GM23338 (cell line): ENCODE results near the gene GPSM1. TPM values are rescaled to one million over a fixed set of nuclear protein-coding genes. Genes with fewer than 3 reads are reported as not detected.

Experiments used
- ATAC-seq: fragments of 200-7000 bp; cut with Tn5 transposase; 3 replicates; pipeline ENCODE4 v1.9.1; 2020
- DNase-seq: peaks from one replicate; pipeline ENCODE4 v3.0.0-alpha.2; 2015; ENCODE audit warnings: low spot score
- H2AFZ ChIP-seq: fragments of 200-600 bp; sonication (generic); 2 replicates; pipeline ENCODE4 v1.8.0; 2016; ENCODE audit warnings: antibody characterized with exemption, mild to moderate bottlenecking, moderate library complexity
- H3F3A ChIP-seq: fragments of 200-600 bp; sonication (generic); replicated peaks from 2 replicates; pipeline ENCODE4 v1.8.0; 2017; ENCODE audit warnings: antibody characterized with exemption, mixed run types, low read depth
- H3K27ac ChIP-seq: fragments of 200-600 bp; sonication (generic); 2 replicates; pipeline ENCODE4 v1.6.1; 2016; ENCODE audit warnings: low read depth
- H3K27me3 ChIP-seq: fragments of 200-600 bp; sonication (generic); 2 replicates; pipeline ENCODE4 v1.8.0; 2016; ENCODE audit warnings: mild to moderate bottlenecking, mixed run types, moderate library complexity; ENCODE audit not compliant: insufficient read depth
- H3K36me3 ChIP-seq: fragments of 200-600 bp; sonication (generic); 2 replicates; pipeline ENCODE4 v1.8.0; 2016; ENCODE audit warnings: mild to moderate bottlenecking; ENCODE audit not compliant: insufficient read depth
- H3K4me1 ChIP-seq: fragments of 200-600 bp; sonication (generic); 2 replicates; pipeline ENCODE4 v1.8.0; 2016; ENCODE audit warnings: mild to moderate bottlenecking, moderate library complexity; ENCODE audit not compliant: insufficient read depth
- H3K4me2 ChIP-seq: fragments of 200-600 bp; sonication (generic); 2 replicates; pipeline ENCODE4 v1.7.1; 2017; ENCODE audit warnings: mixed run types
- H3K4me3 ChIP-seq: fragments of 200-600 bp; sonication (generic); 2 replicates; pipeline ENCODE4 v1.6.1; 2016; ENCODE audit warnings: mixed run types
- H3K79me2 ChIP-seq: fragments of 200-600 bp; sonication (generic); replicated peaks from 2 replicates; pipeline ENCODE4 v1.8.0; 2017; ENCODE audit warnings: mild to moderate bottlenecking; ENCODE audit not compliant: insufficient read depth
- H3K9me2 ChIP-seq: fragments of 200-600 bp; sonication (generic); 2 replicates; pipeline ENCODE4 v1.8.0; 2017; ENCODE audit not compliant: insufficient read depth
- H4K20me1 ChIP-seq: fragments of 200-600 bp; sonication (generic); replicated peaks from 2 replicates; pipeline ENCODE4 v1.8.0; 2017; ENCODE audit warnings: mild to moderate bottlenecking; ENCODE audit not compliant: insufficient read depth
- H3K27ac Mint-ChIP-seq: 2 replicates; pipeline ENCODE4 v1.8.0; 2020; ENCODE audit warnings: inconsistent platforms, mild to moderate bottlenecking, moderate library complexity, mixed read lengths
- H3K27me3 Mint-ChIP-seq: 3 replicates; pipeline ENCODE4 v1.8.0; 2022; ENCODE audit warnings: low read depth, mild to moderate bottlenecking, moderate library complexity, mixed read lengths, inconsistent platforms; ENCODE audit not compliant: insufficient read depth, poor library complexity
- H3K36me3 Mint-ChIP-seq: 3 replicates; pipeline ENCODE4 v1.8.0; 2021; ENCODE audit warnings: low read depth, mild to moderate bottlenecking, inconsistent platforms, moderate library complexity, mixed read lengths
- H3K4me1 Mint-ChIP-seq: 3 replicates; pipeline ENCODE4 v1.8.0; 2020; ENCODE audit warnings: mild to moderate bottlenecking, inconsistent platforms, mixed read lengths
- H3K4me3 Mint-ChIP-seq: 3 replicates; pipeline ENCODE4 v1.8.0; 2021; ENCODE audit warnings: moderate library complexity, mild to moderate bottlenecking, inconsistent platforms, mixed read lengths
- H3K9me3 Mint-ChIP-seq: 3 replicates; pipeline ENCODE4 v1.8.0; 2020; ENCODE audit warnings: moderate library complexity, mild to moderate bottlenecking, inconsistent platforms, mixed read lengths
- CREB1 ChIP-seq: fragments of 250-450 bp; sonication (Bioruptor Pico); IDR thresholded peaks from 2 replicates; pipeline ENCODE4 v1.5.0; 2020; ENCODE audit warnings: low read depth, mild to moderate bottlenecking, moderate library complexity
- CTCF ChIP-seq, 2 experiments: fragments of 200-600 bp in 1 of 2; sonication (generic) in 1 of 2; conservative IDR thresholded peaks; 2 replicates each; pipeline versions ENCODE4 v1.5.1 to v1.6.1; 2016 to 2017; ENCODE audit warnings: antibody characterized with exemption in 2 of 2, low read depth in 2 of 2, mild to moderate bottlenecking in 2 of 2, moderate library complexity in 1 of 2
- EZH2 ChIP-seq: fragments of 200-600 bp; sonication (generic); IDR thresholded peaks from one replicate; pipeline ENCODE4 v1.8.0; 2017; ENCODE audit warnings: antibody characterized with exemption, mild to moderate bottlenecking, low read depth; ENCODE audit not compliant: unreplicated experiment
- EZH2phosphoT487 ChIP-seq: fragments of 200-600 bp; sonication (generic); IDR thresholded peaks from one replicate; pipeline ENCODE4 v1.8.1; 2018; ENCODE audit warnings: antibody characterized with exemption; ENCODE audit not compliant: unreplicated experiment
- NANOG ChIP-seq: IDR thresholded peaks from 2 replicates; pipeline ENCODE4 v1.6.1; 2016; ENCODE audit warnings: antibody characterized with exemption, borderline replicate concordance
- POLR2AphosphoS5 ChIP-seq: IDR thresholded peaks from 2 replicates; pipeline ENCODE4 v1.6.1; 2016; ENCODE audit warnings: antibody characterized with exemption, low read depth
- REST ChIP-seq: IDR thresholded peaks from one replicate; pipeline ENCODE4 v1.6.1; 2018; ENCODE audit warnings: antibody characterized with exemption; ENCODE audit not compliant: unreplicated experiment
- STAT1 ChIP-seq: IDR thresholded peaks from one replicate; pipeline ENCODE4 v1.6.1; 2016; ENCODE audit warnings: antibody characterized with exemption; ENCODE audit not compliant: unreplicated experiment
- ZNF331 ChIP-seq: fragments of 250-450 bp; sonication (Bioruptor Pico); IDR thresholded peaks from 2 replicates; pipeline ENCODE4 v1.5.0; 2020; ENCODE audit warnings: low read depth, mild to moderate bottlenecking, moderate library complexity
- polyA plus RNA-seq: library from polyadenylated mRNA; unstranded; fragments of >200 nt; fragmentation: Nextera tagmentation; extraction: Ambion mirVana; gene quantifications from 2 replicates; pipeline ENCODE4 v1.2.1, GENCODE V29; 2016
- total RNA-seq: library from RNA; depleted of rRNA; stranded (reverse); fragments of >200 nt; shearing (Covaris generic); gene quantifications from 2 replicates; pipeline ENCODE4 v1.2.3, GENCODE V29; 2014

Gene GPSM1
- total and polyA plus RNA-seq, 2 experiments from 2014 or later, result 4.8 to 23.2 TPM

DNA sequence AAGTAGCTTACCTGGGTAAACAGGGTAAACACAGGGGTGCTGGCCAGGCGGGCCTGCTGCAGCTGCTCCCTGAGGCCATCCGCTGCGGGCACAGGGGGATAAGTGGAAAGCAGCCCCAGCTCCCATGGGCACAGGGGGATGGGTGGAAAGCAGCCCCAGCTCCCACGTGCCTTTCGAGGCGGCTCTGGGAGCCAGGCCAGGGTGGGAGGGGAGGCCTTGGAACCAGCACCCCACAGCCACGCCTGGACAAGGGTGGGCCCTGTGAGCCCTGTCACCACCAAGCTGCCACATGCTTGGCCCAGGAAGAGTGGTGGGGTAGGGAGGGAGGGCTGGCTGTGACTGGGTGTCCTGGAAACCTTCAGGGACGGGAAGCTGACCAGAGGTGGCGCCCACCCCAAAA is 54.0 kb downstream of the GPSM1 start (continued):
- no peak for TF ChIP-seq REST
- TF ChIP-seq CTCF (conservative IDR thresholded peaks at IDR 0.05; ENCODE audit: low read depth in 2 of 2), result no peak
- TF ChIP-seq EZH2, result no peak

- no peaks in the 10 kb centered on the region for H3K9me2 ChIP-seq
- H3K27ac ChIP-seq, result no peak overlapping the region
- no peaks in the 10 kb centered on the region for H3K9me3 Mint-ChIP-seq
- no peak overlapping the region for H3K4me3 Mint-ChIP-seq
- no peak overlapping the region for H2AFZ ChIP-seq
- no peaks in the 10 kb centered on the region for H3K79me2 ChIP-seq
- H3K4me1 Mint-ChIP-seq, result no peaks in the 10 kb centered on the region
- H3K27me3 Mint-ChIP-seq, result no peaks in the 10 kb centered on the region
- H3K27ac Mint-ChIP-seq, result no peak overlapping the region
- H3K36me3 ChIP-seq, result peaks cover 11% of the 10 kb centered on the region; the same call in 1 of the 2 replicates
- DNase-seq, result no peak
- no peaks in the 10 kb centered on the region for H3K27me3 ChIP-seq
- no peak overlapping the region for H3K4me2 ChIP-seq
- no peaks in the 10 kb centered on the region for H3K4me1 ChIP-seq
- H3F3A ChIP-seq, result 0 out of 2 replicates have a peak, but pooled peaks cover 3% of the 10 kb centered on the region
- no peak for ATAC-seq
- no peak overlapping the region for H3K4me3 ChIP-seq
- H3K36me3 Mint-ChIP-seq, result peaks cover 42% of the 10 kb centered on the region
- H4K20me1 ChIP-seq, result peaks cover 6% of the 10 kb centered on the region; the same call in 1 of the 2 replicates
- TF ChIP-seq STAT1, result no peak
- TF ChIP-seq REST, result no peak
- no peak for TF ChIP-seq POLR2AphosphoS5
- TF ChIP-seq NANOG, result no peak
- no peak for TF ChIP-seq EZH2
- TF ChIP-seq CREB1 (CRISPR knock-in tag), result no peak
- no peak for TF ChIP-seq EZH2phosphoT487
- no peak for TF ChIP-seq ZNF331
These were observed 54.7 kb downstream of the GPSM1 start for GRCh38 chr9:136381966-136382513.
